ENCODE results near the gene CANT1.
"Not testable (repeated sequence)": the region's sequence is repeated elsewhere in the genome, so short reads cannot be mapped to it uniquely, and the experiment has no call there.

Gene CANT1

DNA sequence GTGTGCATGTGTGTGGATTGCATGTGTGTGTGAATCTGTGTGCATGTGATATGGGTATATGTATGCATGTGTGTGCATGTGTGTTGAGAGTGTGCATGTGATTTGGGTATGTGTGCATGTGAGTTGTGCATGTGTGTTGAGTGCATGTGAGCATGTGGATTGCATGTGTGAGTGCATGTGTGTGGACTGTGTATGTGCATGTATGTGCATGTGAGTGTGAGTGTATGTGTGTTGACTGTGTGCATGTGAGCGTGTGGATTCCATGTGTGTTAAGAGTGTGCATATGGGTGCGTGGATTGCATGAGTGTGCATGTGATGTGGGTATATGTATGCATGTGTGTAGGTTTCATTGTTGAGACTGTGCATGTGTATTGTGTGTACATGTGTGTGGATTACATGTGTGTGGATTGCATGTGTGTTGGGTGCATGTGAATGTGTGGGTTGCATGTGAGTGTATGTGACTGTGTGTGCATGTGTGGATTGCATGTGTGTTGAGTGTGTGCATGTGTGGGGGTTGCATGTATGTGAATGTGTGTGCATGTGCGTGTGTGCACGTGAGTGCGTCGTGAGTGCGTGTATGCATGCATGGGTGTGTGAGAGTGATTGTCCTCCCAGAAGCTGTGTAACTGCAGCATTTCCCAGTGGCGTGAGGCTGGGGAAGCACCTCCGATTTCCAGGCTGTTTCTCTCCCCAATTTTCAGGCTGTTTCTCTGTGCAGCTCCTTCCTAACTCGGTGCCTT, 33.8 kb upstream of the CANT1 start:
- DNase-seq: no peak

- DNase-seq: no peak
Measured at GRCh38 chr17:79042421-79043190, 33.0 kb upstream of the CANT1 start.

DNA sequence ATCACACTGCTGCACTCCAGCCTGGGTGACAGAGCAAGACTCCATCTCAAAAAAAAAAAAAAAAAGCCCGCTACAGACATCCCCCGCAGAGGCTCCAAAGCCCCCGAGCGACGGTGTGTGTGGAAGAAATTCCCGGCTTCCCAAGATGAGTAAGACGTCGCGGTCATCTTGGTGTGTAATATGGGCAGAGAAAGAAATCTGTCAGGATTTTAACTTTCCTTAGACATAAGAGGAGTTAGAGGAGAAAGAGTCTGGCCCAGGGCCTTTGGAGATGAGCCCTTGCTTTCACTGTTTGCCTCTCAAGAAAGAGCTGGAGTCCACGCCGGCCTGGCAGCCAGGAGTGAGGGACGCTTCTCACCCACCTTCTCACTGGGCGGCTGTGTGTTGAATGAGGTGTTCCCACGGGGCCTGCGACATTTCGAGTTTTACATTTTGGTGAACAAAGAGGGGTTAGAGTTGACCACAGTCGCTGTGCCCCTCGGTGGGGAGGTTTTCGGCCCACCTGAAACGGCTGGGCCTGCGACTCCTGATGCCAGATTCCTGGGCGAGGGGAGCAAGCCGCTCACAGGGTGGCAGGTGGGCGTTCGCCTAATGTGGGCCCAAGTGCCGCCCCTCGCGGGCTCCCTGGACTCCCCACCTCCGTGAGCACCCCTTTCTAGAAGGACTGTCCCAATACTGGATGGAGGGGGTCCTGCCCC, 32.3 kb upstream of the CANT1 start:
- DNase-seq: no peak

GRCh38 chr17:79041041-79041570, 31.5 kb upstream of the CANT1 start:
- no peak for DNase-seq

- DNase-seq: no peak
Measured at GRCh38 chr17:79039886-79040285, 30.3 kb upstream of the CANT1 start.

GRCh38 chr17:79039171-79039570, 29.6 kb upstream of the CANT1 start:
- no peak for DNase-seq

DNA sequence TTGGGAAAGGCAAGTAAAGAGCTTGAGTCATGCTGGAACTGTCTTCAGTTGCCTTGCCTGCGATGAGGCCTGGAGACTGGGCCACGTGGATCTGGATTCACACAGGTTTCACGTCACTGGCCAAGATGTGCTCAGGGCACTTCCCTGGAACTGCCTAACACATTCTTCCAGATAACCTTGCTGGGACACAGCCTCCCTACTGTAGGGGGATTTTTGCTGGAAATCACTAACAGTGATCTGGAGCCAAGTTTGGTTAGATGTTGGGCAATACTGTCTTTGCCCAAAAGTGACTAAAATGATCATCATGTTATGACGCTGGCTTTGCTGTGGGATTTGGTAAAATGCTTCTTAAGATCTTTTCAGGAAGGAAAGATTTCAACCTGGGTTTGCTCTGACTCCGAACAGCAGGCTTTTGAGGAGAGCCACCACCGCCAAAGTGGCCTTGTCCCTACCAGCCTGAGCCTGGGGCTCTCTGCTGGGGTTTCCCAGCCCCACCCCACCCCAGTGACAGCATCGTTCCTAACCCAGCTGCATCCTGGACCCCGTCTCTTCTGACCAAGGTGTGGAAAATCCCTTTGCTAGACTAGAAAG, 29.1 kb upstream of the CANT1 start:
- no peak for DNase-seq

DNA sequence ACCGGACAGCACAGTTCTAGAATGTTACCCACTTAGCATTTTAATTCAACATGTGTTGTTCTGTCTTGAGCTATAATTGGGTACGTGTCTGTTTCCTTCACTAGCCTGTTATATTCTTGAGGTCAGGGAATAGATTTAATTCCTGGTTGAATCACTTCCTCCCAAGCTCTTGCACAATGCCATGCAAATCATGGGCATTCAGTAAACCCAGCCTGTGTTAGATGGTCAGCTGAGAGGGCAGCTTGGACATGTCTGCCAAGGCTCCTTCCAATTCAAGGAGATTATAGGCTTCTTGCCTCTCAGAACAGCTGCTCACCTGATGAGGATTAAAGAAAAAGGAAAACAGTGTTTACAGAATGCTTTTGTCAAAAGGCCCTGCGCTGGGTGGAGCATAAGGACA, 27.0 kb upstream of the CANT1 start:
- DNase-seq: no peak

- DNase-seq: no peak
Measured at GRCh38 chr17:79036181-79036580, 26.6 kb upstream of the CANT1 start.

DNA sequence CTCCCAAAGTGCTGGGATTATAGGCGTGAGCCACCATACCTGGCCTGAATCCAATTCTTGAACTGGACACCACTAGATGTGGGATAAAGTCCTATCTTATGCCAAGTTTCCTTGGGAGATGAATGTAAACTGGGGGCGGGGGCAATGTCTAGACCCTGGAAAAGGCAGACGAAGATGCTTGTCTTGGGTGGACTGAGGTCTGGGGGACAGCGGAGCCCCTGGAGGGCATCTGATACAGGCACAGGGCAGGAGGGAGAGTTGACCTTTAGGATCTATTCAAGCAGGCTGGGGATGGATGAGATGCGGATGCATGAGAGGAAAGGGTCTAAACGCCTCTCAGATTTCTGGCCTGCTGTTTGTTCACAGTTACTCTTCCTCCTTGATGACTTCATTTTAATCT, 26.1 kb upstream of the CANT1 start:
- no peak for DNase-seq

- no peak for DNase-seq
Measured at GRCh38 chr17:79034931-79035485, 25.4 kb upstream of the CANT1 start.

DNA sequence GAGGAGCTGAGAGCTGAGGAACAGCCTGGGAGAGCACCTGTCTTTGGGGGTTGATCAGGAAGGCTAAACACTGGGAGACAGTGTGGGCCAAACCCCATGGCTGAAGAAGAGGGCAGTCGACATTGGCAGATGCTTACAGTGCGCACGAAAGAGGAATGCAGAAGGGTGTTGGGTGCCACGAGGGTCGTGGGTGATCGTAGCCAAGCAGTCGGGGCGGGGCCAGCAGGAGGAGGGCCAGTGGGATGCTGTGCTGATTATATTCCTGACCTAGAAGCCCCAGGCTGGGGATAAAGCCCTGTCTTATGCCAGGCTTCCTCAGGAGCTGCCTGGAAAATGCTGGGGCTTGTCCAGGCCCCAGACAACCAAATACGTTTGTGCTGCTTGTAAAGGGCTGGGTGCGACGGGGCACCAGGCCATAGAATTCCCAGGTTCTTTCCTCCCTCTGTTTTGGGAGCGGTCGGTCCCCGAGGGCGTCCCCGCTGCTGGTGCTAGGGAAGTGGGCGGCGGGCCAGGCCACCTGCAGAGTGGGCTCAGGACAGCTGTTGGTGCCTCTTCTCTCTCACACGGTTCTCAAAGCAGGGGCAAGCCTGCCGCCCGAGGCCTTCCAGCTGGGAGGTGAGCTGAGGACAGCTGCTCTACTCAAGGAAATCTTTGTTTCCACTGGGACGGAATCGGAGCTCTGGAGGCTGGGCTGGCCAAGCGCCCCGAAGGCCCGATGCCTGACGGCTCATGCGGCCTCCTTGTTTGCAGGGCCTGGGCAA, 24.4 kb upstream of the CANT1 start:
- no peak for DNase-seq

- no peak for DNase-seq
Measured at GRCh38 chr17:79033046-79033616, 23.6 kb upstream of the CANT1 start.

DNA sequence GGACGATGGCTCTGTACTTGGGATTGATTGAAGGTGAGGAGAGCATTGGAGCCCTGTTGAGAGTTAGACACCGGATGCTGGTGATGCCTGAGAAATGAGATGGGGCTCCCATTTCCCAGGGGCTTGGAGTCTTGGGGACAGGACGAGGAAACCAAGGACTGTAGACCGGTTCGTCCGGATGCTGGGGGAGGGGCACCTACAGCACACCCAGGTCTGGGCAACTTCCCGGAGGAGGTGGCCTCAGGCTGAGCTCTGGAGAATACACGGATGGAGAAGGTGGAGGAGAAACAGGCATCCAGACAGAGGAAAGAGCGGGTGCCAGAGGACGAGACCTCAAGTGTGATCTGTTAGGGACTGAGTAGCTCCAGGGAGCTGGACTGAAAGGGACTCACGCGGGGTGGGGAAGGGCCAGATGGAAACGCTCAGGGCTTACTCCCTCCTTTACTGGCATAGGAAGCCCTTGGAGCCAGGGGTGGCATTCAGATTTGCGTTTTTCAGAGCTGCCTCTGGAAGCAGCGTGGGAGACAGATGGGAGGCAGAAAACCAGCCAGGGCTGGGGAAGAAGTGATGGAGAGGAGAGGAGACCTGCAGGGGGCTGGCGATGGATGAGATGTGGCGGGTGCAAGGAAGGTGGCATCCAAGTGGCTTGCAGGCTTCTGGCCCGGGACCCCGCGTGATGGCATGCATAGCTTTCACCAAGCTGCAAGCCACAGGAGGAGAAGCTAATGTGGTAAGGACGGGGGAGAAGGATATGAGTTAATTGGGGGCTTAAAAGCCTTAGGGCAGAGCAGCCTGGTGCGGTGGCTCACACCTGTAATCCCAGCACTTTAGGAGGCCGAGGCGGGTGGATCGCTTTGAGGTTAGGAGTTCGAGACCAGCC, 22.7 kb upstream of the CANT1 start:
- no peak for DNase-seq

GRCh38 chr17:79030636-79031035, 21.1 kb upstream of the CANT1 start:
- not testable (repeated sequence) for DNase-seq

- no peak for DNase-seq
Measured at GRCh38 chr17:79029327-79030009, 19.9 kb upstream of the CANT1 start.

- no peak for DNase-seq
Measured at GRCh38 chr17:79028496-79029326, 19.1 kb upstream of the CANT1 start.

DNA sequence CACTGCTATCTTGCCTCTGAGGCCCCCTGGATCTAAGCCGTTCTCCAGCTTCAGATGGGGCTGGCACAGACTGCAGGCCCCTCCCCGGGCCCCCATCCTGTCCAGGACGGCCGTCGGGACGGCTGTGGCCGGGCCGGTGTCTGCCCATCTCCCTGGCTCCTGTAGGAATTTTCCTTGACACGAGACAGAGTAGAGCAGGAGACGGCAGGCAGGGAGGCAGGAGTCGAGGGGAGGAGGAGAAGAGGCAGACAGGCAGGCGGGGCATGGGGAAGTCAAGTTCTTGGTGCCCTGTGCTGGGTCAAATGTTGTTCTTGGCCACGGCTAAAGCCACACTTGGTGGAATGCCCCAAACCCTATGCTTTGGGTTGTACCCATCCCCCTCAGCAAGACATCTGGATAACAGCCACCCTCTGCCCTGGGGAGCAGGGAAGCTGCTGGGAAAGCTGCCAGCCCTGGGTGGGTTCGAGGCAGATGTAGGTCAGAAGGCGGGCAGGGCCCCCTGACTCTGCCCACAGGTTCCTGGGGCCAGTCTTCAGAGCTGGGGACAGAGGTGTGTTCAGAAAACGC, 18.4 kb upstream of the CANT1 start:
- no peak for DNase-seq

Data from NCI-H1417 treated with DMSO at 0.1 percent for 48 hours (cell line).